Measurements from ENCODE around the gene NOL3. TPM values are rescaled to one million over a fixed set of nuclear protein-coding genes. Genes with fewer than 3 reads are reported as not detected.

The NOL3 gene
- total and polyA plus RNA-seq, 9 of the 15 experiments (the other 6 are each of a cell fraction or from before 2014, with no cell fraction given) = 0.45 to 14.0 (median 5.4) TPM

DNA sequence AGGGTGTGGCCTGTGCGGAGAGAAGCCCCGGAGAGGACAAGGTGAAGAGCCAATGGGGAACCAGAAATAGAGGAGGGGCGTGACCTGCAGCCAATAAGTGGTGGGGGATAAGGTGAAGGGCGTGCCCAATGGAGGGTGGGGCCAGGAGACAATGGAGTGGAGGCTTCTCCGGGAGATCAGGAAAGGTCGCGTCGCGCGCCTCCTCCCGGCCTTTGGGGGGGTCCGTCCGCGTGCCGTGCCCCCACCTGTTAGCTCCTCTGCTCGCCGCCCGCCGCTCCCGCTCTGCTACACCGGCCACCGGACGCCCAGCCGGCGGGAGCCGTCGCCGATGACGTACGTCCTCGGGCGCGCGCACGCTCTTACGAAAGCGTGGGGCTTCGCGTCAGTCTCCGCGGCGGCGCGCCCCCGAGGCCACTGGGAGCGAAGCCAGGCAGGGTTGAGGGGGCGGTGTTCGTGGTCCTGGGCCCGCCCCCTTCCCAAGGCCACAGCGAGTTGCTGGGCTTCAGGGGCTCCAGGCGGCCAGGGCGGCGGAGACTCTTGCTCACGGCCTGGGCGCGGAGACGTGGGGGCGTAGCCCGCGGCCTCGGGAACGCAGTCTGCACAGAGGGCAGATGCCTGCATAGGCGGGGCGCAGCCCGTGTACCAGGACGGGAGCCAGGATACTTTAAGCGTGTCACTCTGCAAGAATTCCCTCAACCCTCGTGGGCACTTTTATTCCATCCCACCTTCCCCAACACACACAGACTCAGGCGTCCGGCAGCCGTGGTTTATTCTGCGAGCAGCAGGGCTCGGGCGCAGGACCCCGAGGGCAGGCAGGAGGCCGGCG is 13.5 kb downstream of the NOL3 start, which contains the start of gene MATCAP1 (continued):
- TF ChIP-seq ZNF274 (IDR thresholded peaks at IDR 0.05; ENCODE audit: borderline replicate concordance, low read depth, low read length) = no peak
- TF ChIP-seq ZNF511 (CRISPR knock-in tag; IDR thresholded peaks at IDR 0.05) = peak; percentile 55; the same call in 1 of the 2 replicates
- TF ChIP-seq SUPT5H (IDR thresholded peaks at IDR 0.05) = peak; percentile 82
- TF ChIP-seq TCF7 (IDR thresholded peaks at IDR 0.05; ENCODE audit: borderline replicate concordance) = peak; percentile 80; the same call in 1 of the 2 replicates
- TF ChIP-seq ERF (CRISPR knock-in tag; IDR thresholded peaks at IDR 0.05) = 0 out of 2 replicates have a peak, but pooled peaks have one; percentile 10
- TF ChIP-seq SAFB (IDR thresholded peaks at IDR 0.05; ENCODE audit: borderline replicate concordance, low read depth, low read length) = no peak
- peak in 1 of 2 experiments; percentile 67; a peak in 1 of 4 replicates for TF ChIP-seq HDAC1 (IDR thresholded peaks at IDR 0.05)
- TF ChIP-seq ZNF133 (CRISPR knock-in tag; IDR thresholded peaks at IDR 0.05) = no peak
- TF ChIP-seq ZNF444 (CRISPR knock-in tag; IDR thresholded peaks at IDR 0.05) = no peak
- TF ChIP-seq, protein P1, sequence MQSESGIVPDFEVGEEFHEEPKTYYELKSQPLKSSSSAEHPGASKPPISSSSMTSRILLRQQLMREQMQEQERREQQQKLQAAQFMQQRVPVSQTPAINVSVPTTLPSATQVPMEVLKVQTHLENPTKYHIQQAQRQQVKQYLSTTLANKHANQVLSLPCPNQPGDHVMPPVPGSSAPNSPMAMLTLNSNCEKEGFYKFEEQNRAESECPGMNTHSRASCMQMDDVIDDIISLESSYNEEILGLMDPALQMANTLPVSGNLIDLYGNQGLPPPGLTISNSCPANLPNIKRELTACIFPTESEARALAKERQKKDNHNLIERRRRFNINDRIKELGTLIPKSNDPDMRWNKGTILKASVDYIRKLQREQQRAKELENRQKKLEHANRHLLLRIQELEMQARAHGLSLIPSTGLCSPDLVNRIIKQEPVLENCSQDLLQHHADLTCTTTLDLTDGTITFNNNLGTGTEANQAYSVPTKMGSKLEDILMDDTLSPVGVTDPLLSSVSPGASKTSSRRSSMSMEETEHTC (IDR thresholded peaks at IDR 0.05) = 0 out of 2 replicates have a peak, but pooled peaks have one; percentile 25
- no peak for TF ChIP-seq ZNF695 (CRISPR knock-in tag; IDR thresholded peaks at IDR 0.05)
- no peak for TF ChIP-seq AFF1 (IDR thresholded peaks at IDR 0.05; ENCODE audit: low read depth in 1 of 2, partially characterized antibody in 2 of 2)
- no peak for TF ChIP-seq NR4A1 (CRISPR knock-in tag; IDR thresholded peaks at IDR 0.05)
- no peak for TF ChIP-seq NR4A1 (tag; IDR thresholded peaks at IDR 0.05)
- TF ChIP-seq ESRRA (IDR thresholded peaks at IDR 0.05; ENCODE audit: borderline replicate concordance, low read depth) = 0 out of 2 replicates have a peak, but pooled peaks have one; percentile 9
- TF ChIP-seq, protein P2, sequence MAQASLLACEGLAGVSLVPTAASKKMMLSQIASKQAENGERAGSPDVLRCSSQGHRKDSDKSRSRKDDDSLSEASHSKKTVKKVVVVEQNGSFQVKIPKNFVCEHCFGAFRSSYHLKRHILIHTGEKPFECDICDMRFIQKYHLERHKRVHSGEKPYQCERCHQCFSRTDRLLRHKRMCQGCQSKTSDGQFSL (CRISPR knock-in tag; IDR thresholded peaks at IDR 0.05) = no peak
- TF ChIP-seq, protein P2 (tag; IDR thresholded peaks at IDR 0.05) = 0 out of 4 replicates have a peak, but pooled peaks of 1 of the 2 experiments have one; percentile 35
- TF ChIP-seq ZNF707 (CRISPR knock-in tag; conservative IDR thresholded peaks at IDR 0.05) = no peak
- no peak for TF ChIP-seq SIRT6 (IDR thresholded peaks at IDR 0.05; ENCODE audit: low read depth, low read length)
- 0 out of 4 replicates have a peak, but pooled peaks of 1 of the 2 experiments have one; percentile 41 for TF ChIP-seq FOXK2 (conservative IDR thresholded peaks at IDR 0.05 in 1 of 2, IDR thresholded peaks at IDR 0.05 in 1 of 2; ENCODE audit: low read depth in 2 of 2)
- peak; percentile 75; the same call in 1 of the 2 replicates for TF ChIP-seq SOX6 (IDR thresholded peaks at IDR 0.05)
